HL-60/S4 (cell line): ENCODE results near the gene SEMA4G.
"Not testable (repeated sequence)": the region's sequence is repeated elsewhere in the genome, so short reads cannot be mapped to it uniquely, and the experiment has no call there.

Source experiments
- in situ Hi-C: fragments of 300-500 bp; cut with MboI; formaldehyde crosslinking; loops from 2 replicates; pipeline ENCODE4 v1.14.3; 2022; ENCODE audit warnings: low sequenced_read_pairs

SEMA4G gene

DNA sequence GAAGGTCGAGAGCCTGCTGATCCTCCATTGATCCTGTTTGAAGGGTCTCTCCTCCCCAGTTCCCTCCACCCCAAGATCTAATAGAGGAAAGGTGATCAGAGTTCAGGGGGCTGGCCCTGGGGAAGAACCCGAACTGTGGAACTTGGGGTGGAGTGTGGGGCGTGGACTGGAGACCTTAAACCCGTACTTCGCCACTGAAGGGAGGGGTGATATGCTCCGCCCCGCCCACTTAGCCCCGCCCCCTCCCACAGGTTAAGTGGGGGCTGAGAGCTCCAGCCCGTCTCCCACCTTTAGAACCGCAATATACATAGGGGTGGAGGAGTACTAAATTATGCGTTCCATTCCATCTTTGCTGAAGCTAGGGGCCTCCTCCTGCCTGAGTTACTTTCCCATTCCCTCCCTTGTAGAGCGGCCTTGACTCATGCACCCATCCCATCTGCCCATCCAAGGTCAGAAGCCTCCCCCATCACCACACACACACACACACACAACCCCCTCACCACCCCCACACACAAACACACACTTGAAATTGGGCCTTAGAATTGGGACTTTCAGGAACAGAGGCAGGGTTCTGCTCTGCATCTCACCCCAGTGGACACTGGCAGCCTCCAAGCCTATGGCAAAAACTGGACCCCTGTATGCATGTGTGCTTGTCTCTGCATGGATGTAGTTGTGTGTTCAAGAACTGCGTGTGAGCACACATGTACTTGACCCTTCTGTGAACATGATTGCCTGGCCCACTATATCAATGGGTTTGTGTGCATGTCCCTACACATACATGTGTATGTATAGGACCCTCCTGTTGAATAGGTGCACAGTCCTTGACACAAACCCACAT is 991 bp downstream of the SEMA4G start:
- in situ Hi-C loops, result no loop called here

GRCh38 chr10:100970914-100971811 is 1.9 kb downstream of the SEMA4G start:
- in situ Hi-C loops, result no loop called here

- in situ Hi-C loops, result no loop called here
These were observed 3.0 kb downstream of the SEMA4G start for GRCh38 chr10:100972115-100972903.

DNA sequence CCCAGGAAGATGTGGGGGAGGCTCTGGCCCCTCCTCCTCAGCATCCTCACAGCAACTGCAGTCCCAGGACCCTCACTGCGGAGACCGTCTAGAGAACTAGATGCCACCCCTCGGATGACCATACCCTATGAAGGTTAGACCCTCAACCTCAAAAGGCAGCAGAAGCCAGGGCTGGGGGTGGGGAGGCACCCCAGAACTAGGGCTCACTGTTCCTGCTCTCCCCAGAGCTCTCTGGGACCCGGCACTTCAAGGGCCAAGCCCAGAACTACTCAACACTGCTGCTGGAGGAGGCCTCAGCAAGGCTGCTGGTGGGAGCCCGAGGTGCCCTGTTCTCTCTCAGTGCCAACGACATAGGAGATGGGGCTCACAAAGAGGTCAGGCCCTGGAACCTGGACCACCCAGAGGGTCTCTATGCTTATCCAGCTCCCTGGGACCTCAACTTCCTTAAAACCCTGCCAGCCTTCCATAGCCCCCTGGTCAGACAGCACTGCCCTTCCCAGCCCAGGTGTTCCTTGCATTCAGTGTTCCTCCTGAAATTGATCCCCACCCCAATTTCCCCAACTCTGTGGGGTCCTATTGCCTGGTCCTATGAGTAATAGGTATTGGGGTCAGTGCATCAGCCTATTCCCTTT is 3.7 kb downstream of the SEMA4G start:
- in situ Hi-C loops, result no loop called here

- in situ Hi-C loops, result not testable (repeated sequence)
These were observed 6.1 kb downstream of the SEMA4G start for GRCh38 chr10:100975397-100975796.

GRCh38 chr10:100976906-100977305 is 7.6 kb downstream of the SEMA4G start:
- in situ Hi-C loops, result no loop called here

- in situ Hi-C loops, result no loop called here
These were observed 8.1 kb downstream of the SEMA4G start for GRCh38 chr10:100977436-100977835.

DNA sequence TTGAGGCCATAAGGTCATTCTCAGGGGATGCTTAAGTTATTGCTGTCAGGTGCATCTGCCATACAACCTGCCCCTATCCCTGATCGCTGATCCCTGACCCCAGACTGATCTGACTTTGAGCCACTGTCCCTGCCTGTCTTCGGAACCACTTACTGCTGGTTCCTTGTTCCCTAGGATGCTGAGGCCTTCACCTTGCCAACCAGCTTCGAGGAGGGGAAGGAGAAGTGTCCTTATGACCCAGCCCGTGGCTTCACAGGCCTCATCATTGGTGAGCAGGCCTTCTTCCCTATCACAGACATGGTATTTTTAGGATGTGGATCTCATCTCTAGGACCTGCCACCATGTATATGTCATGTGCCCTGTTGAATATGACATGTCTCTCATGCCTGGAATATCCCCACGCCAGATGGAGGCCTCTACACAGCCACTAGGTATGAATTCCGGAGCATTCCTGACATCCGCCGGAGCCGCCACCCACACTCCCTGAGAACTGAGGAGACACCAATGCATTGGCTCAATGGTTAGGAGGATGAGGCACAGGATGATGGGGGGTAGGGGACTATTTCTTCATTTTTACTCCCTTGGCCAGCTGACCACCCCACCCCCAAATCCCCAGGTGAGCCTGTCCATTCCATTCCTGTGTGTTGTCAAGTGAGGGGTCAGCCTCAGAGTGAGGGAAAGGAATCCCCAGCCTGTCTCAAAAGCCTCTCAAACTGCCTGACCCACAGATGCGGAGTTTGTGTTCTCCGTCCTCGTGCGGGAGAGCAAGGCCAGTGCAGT is 9.0 kb downstream of the SEMA4G start:
- in situ Hi-C loops, result no loop called here

GRCh38 chr10:100978901-100979195 is 9.5 kb downstream of the SEMA4G start:
- in situ Hi-C loops, result no loop called here

GRCh38 chr10:100979791-100980272 is 10.5 kb downstream of the SEMA4G start:
- in situ Hi-C loops, result no loop called here

DNA sequence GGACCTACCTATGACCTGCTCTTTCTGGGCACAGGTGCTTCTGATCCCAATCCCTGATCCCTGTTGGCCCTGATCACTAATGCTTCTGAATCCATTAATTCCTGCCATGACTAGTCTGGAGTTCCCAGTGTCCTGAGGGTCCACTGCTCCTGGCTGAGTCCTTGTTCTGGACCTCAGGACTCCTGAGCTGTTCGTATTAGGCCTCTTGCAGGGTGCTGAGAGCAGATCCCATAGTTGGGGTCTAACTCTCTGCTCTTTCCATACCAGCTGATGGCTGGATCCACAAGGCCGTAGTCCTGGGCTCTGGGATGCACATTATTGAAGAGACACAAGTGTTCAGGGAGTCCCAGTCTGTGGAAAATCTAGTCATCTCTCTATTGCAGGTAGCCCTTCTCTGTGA is 11.0 kb downstream of the SEMA4G start:
- in situ Hi-C loops, result no loop called here

DNA sequence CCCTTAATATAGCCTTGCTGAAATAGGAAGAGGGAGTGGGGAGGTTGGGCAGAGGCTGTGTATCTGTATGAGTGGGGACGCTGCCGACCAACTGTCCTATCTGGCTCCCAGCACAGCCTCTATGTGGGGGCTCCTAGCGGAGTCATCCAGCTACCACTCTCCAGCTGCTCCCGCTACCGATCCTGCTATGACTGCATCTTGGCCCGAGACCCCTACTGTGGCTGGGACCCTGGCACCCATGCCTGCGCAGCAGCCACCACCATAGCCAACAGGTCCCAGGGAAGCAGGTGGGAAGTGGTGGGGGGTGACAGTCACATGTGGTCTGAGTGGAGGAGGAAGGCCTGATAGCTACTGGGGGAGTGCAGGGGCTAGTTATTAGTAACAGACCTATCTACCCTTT is 11.4 kb downstream of the SEMA4G start:
- in situ Hi-C loops, result no loop called here

GRCh38 chr10:100981178-100981772 is 12.0 kb downstream of the SEMA4G start:
- in situ Hi-C loops, result no loop called here

GRCh38 chr10:100982916-100983830 is 13.9 kb downstream of the SEMA4G start:
- in situ Hi-C loops, result no loop called here

DNA sequence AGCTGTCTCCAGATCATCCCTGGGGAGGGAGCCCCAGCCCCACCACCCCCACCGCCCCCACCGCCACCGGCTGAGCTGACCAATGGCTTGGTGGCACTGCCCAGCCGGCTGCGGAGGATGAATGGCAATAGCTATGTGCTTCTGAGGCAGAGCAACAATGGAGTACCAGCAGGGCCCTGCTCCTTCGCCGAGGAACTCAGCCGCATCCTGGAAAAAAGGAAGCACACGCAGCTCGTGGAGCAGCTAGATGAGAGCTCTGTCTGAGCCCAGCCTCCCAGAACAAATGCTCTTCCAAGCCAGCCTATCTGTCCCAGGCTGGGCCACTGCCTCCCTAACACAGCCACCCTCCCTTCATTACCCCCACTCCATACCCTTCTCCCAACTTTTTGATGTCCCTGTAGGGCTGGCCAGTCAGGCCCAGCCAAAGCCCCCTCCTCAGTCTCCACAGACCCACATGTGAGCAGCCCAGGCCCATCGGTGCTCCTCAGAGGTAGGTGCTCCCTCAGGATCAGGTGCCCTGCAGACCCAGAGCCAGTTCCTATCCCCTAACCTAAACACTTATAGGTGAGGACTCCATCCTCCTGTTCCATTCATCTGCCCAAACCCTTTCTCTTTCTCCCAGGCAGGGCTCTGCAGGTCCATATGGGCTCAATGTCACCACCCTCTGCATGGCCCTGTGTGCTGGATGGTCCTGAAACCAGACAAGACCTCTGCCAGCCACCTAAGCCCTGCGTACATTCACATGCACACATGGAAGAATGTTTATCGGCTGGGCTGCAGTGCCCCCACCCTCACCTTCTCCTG is 14.8 kb downstream of the SEMA4G start:
- in situ Hi-C loops, result no loop called here

- in situ Hi-C loops, result no loop called here
These were observed 15.4 kb downstream of the SEMA4G start for GRCh38 chr10:100984672-100985177.

- in situ Hi-C loops, result no loop called here
These were observed 16.0 kb downstream of the SEMA4G start for GRCh38 chr10:100985336-100985735.

DNA sequence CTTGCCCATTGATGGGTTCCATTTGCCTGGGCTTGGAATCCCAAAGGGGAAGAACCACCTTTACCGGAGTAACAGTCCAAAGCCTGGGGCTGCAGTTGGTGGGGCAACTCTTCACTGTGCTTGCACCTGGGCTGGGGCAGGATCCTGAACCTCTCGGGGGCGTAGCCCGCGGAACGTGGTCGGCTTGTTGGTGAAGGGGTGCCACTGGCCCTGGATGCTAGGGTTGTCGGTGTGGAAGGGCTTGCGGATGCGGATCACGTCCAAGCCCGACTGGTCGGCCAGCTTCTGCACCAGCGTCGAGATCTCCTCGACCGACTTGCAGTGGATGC is 17.3 kb downstream of the SEMA4G start:
- in situ Hi-C loops, result no loop called here
